HG02763 (cell line): ENCODE data around the gene GIPR.
"Not testable (repeated sequence)": the region's sequence is repeated elsewhere in the genome, so short reads cannot be mapped to it uniquely, and the experiment has no call there.

Experiments used
- ATAC-seq: cut with Tn5 transposase; IDR thresholded peaks from one replicate; pipeline ENCODE4 v1.9.1; 2021; ENCODE audit warnings: mild to moderate bottlenecking, moderate library complexity; ENCODE audit not compliant: unreplicated experiment

GIPR gene

GRCh38 chr19:45685045-45685444 lies 17.0 kb downstream of the GIPR start:
- ATAC-seq: not testable (repeated sequence)

DNA sequence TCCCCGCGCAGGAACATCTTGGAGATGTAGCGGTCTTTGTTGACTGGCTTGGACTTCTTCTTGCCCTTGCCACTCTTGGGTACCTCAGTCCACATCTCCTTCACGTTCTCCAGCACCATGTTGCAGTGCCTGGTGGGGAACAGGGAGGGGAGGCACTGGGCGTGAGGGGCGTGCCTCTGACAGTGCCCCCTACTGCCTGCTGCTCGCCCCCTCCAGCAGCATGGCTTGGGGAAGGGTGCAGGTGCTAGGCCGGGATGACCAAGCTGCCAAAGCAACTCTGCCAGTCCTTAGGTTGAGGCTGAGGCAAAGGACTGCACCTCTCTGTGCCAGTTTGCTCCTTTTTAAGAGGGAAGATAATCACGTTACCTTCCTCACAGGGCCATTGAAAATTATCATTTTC lies 19.6 kb downstream of the GIPR start:
- no peak for ATAC-seq

- peak; percentile 55 for ATAC-seq
Measured at GRCh38 chr19:45691516-45692186, 23.6 kb downstream of the GIPR start, which contains the start of gene SNRPD2. SNRPD2 (minus strand) TSS chr19:45691953; CDS start chr19:45691888, 65 bp downstream.

DNA sequence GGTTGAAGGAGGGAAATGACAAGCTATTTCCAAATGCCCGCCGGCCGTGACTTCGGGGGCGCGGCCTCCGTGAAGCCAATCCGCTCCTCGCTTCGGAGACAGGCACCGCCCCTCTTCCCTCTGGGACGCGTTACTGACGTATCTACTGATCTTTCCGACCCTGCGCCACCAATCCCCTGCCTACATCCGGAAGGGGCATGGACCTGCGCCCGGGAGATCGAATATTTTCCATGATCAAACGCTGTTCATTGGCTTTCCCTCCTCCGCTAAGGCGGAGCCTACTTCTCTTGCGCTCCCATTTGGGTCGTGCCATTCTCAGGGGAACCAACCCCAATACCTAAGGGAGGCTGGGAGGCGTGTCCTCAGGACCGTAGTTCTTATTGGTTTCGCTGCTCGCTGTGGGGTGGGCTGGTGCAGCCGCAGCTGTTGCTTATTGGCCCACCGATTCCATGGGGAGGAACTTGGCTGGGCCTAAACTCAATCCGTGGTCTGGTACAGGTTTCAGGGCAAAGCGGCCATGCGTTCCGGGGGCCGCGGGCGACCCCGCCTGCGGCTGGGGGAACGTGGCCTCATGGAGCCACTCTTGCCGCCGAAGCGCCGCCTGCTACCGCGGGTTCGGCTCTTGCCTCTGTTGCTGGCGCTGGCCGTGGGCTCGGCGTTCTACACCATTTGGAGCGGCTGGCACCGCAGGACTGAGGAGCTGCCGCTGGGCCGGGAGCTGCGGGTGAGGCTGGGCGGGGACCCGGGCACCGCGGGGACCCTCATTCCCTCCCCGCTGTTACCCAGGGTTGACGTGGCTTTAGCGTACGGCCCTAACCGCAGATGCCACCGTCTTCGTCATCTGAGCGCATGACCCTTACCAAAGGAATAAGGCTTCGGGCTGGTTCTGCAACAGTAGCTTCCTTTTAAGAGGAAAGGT lies 24.4 kb downstream of the GIPR start, which contains the start of gene QPCTL:
TSS of gene QPCTL (plus strand) at position 480 of the 919 bp plus-strand sequence. CDS start at position 518, 38 bp downstream.
- ATAC-seq: peak; percentile 82

DNA sequence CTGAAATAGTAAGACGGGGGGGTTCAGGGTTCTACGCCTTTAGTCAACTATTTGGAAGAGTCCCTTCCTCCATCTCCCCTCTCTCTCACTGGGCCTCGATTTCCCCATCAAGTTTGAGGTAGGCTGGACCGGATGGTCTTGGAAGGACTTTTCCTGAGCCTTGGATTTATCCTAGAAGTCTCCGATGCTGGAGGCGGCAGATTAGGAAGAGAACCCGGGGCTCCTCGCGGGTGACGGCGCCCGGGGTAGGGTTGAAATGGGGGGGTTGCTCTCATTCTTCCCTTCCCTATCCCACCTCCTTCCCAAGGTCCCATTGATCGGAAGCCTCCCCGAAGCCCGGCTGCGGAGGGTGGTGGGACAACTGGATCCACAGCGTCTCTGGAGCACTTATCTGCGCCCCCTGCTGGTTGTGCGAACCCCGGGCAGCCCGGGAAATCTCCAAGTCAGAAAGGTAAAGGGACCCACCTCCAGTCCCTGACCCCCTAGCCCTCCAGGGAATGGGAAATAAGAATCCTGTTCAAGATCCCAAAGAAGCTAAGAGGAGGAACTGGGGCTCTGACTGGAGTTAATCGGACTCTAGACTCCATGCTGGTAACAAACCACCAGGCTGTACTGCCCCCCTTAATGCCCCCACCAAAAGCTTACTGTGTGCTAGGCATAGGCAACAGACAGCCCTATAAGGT lies 25.2 kb downstream of the GIPR start:
- no peak for ATAC-seq

- ATAC-seq: no peak
Measured at GRCh38 chr19:45701676-45702075, 33.7 kb downstream of the GIPR start.

GRCh38 chr19:45705115-45705514 lies 37.1 kb downstream of the GIPR start:
- ATAC-seq: no peak

DNA sequence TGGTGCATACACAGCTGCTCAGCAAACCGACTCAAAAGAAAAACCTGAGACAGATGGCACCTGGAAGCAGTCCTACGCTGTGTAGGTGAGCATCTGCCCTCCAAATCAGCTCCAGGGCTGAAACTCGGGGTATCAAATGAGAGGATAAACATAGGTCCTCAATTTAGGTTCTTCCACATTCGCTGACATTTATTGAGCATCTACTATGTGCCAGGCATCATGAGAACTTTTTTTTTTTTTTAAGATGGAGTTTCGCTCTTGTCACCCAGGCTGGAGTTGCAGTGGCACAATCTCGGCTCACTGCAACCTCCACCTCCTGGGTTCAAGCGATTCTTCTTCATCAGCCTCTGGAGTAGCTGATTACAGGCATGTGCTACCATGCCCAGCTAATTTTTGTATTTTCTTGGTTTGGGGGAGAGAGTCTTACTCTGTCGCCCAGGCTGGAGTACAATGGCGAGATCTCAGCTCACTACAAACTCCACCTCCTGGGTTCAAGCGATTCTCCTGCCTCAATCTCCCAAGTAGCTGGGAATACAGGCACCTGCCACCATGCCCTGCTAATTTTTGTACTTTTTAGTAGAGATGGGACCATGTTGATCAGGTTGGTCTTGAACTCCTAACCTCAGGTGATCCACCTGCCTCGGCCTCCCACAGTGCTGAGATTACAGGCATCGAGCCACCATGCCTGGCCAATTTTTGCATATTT lies 37.8 kb downstream of the GIPR start:
- no peak for ATAC-seq

DNA sequence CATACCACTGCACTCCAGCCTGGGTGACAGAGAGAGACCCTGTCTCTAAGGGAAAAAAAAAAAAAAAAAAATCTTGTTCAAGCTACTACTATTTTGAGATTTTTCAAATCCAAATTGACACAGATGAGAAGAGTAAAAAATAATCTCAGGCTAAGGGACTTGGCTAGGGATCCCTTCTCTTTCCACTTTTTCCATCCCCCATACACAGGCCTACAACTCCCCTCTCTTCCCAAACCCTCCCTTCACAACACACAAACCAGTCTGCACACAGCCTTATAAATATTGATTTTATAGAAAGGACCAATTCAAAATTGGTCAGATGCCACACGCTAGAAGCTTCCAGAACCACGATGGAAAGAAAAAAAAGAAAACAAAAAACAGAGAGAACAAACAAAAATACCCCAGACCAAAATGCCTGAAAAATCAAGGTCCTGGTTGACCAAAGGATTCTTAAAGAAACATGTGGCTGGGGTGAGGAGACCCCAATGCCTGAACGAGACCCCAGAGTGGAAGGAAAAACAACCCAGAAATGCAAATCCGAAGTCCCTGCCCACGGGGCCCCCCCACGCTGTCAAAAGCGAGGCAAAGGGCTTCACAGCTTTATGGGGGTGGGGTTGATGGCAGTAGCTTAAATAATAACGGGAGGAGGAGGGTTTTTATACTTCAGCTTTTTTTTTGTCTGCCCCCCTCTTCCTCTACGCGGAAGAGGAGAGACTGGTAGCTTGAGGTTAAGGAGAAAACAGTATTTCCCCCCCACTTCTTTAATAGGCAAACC lies 42.5 kb downstream of the GIPR start:
- no peak for ATAC-seq

DNA sequence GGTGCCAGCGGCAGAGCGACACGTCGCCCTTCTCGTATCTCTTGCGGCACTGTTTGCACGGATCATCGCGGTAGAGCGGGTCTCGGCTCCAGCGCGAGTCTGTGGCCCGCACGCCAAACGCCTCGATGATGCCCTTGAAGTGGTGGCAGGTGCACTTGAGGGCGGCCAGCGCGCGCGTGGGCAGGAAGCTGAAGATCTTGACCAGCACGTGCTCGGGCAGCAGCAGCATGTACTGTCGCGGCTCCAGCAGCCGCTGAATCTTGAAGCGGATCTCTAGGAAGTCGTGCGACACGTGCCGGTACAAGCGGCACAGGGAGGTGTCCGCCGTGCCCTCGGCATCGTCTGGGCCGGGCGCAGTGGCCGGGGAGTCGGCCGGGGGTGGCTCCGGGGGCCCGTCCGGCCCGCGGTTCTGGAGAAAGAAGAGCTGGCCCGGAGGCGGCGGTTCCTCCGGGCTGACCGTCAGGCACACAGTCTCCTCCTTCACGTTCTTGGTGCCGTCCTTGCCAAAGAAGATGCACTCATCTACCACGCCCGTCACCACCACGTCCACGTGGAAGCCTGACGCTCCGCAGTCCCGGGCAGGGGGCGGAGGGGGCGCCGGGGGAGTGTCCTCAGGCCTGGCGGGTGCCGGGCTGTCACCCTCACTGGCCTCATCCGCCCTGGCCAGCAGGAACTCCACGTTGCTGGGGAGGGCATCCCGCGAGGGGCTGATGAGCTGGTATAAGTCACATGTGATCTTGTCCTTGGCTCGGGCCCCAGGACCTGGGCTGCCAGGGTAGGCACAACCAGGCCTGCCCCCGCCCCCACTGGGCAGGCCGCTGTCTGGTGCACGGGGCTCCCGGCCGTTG lies 44.1 kb downstream of the GIPR start:
- no peak for ATAC-seq

DNA sequence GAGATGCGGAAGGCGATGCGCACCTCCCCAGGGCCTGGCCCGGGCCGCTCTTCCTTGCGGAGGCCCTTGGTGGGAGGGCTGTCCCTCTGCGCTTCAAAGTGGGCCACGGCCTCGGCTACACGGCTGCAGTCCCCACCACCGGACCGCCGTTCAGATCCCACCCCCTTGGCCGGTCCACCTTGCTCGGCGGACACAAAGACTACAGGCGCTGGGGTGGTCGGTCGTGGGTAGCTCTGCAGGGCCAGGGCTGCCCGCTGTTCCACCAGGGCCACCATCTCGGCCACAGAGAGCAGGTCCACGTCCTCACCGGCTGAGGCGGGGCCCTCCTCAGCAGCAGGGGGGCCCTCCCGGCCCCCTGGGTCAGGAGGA lies 44.7 kb downstream of the GIPR start:
- no peak for ATAC-seq

GRCh38 chr19:45713141-45713540 lies 45.1 kb downstream of the GIPR start:
- ATAC-seq: no peak

DNA sequence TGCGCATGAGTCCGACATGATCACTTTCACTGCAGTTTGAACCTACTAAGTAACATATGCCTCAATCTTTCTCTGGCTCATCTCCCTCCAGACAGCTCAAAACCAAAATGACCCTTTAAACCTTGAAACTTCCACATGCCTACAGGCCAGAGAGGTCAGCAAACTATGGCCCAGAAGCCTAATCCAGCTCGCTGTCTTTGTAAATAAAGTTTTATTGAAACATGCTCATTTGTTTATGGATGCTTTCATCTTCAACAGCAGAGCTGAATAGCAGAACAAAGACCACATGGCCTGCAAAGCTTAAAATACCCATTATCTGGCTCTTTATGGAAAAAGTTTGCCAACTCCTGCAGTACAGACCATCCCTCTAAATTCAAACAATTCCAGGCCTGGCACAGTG lies 47.1 kb downstream of the GIPR start:
- no peak for ATAC-seq

- no peak for ATAC-seq
Measured at GRCh38 chr19:45716359-45717130, 48.5 kb downstream of the GIPR start.

DNA sequence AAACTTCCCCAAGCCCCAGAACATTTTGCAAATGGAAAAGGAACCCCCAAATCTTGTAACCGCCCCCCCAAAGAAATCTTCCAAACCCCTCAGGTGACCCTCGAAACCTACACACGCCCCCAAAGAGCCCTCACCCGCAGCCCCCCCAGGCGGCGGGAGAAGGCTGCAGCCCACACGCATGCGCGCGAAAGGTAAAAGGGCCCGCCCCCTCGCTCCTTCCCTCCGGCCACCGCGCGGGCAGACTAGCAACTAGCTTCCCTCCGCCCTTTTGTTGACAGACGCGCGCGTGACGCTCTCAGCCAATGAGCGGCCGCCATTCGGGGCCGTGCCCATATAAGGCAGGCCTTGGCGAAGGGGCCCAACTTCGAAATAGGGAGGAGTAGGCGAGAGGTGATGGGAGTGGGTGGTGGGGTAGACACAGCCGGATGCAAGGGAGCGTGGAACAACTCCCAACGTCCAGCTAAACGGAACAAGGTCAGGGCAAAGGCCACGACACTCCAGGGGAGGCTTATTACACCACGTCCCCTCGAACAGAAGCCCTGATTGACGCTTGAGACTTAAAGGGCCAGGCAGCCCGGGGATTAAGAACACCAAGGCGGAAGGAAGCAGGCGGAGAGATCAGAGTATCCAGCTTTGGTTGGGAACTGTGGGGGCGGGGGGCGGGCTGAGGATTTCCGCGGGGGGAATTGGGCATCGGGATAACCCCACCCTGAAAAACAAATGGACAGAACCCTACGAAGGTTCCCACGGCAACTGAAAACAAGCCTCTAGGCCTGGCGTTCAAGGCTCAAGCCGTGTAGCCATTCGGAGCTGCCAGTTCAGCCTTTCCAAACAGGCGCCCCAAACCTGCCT lies 49.3 kb downstream of the GIPR start:
- peak; percentile 90 for ATAC-seq

DNA sequence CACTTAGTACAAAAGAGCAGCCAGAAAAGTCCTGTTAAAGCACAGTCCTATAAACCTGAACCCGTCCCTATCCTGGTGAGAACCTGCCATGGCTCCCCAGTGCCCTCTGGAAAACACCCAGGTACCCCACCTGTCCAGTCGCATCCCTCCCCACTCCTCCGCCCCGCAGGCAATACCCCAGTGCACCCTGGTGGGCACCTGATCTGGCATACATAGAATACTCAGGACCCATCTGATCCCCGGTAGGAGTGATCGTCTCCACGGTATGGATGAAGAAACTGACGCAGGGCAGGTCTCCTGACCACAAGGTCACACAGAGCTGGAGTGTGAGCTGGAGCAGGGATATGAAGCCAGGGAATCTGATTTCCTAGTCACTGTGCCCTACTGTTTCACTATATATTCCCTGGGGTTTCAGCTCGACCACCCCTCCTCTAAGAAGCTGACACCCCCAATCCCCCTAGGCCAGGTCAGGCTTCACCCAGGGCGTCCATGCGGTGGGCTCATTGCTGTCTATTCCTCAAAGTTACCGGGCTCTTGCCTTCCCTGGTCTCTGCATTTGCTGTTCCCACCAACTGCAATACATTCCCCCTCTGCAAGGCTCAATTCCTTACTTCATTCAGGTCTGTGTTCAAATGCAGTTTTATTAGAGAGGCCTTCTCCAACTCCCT lies 50.1 kb downstream of the GIPR start:
- no peak for ATAC-seq

GRCh38 chr19:45720065-45720464 lies 52.0 kb downstream of the GIPR start:
- ATAC-seq: not testable (repeated sequence)
